Endothelial cell (in vitro differentiated cells): Measurements from ENCODE around the gene ATP1A3. TPM values are rescaled to one million over a fixed set of nuclear protein-coding genes. Genes with fewer than 3 reads are reported as not detected.

ENCODE experiments used
- DNase-seq: peaks from one replicate; pipeline ENCODE4 v3.0.0; 2021; ENCODE audit warnings: low spot score
- H3K27ac Mint-ChIP-seq: one replicate; pipeline ENCODE4 v1.8.0; 2021; ENCODE audit warnings: mixed read lengths, inconsistent platforms; ENCODE audit not compliant: unreplicated experiment
- H3K27me3 Mint-ChIP-seq: one replicate; pipeline ENCODE4 v1.8.0; 2021; ENCODE audit warnings: mild to moderate bottlenecking, moderate library complexity, mixed read lengths, inconsistent platforms; ENCODE audit not compliant: unreplicated experiment
- H3K36me3 Mint-ChIP-seq: one replicate; pipeline ENCODE4 v1.8.0; 2021; ENCODE audit warnings: mild to moderate bottlenecking, low read depth, mixed read lengths, inconsistent platforms; ENCODE audit not compliant: unreplicated experiment
- H3K4me1 Mint-ChIP-seq: one replicate; pipeline ENCODE4 v1.8.0; 2021; ENCODE audit warnings: mild to moderate bottlenecking, mixed read lengths, inconsistent platforms; ENCODE audit not compliant: unreplicated experiment
- H3K4me3 Mint-ChIP-seq: one replicate; pipeline ENCODE4 v1.8.0; 2021; ENCODE audit warnings: mild to moderate bottlenecking, mixed read lengths, inconsistent platforms; ENCODE audit not compliant: unreplicated experiment
- H3K9me3 Mint-ChIP-seq: one replicate; pipeline ENCODE4 v1.8.0; 2021; ENCODE audit warnings: mixed read lengths, inconsistent platforms; ENCODE audit not compliant: unreplicated experiment
- total RNA-seq: library from RNA; stranded (reverse); fragmentation: NEBNext Ultra II Directional; extraction: Animal tissue kit (Norgen Biotek cat#: 25700); gene quantifications from one replicate; pipeline ENCODE4 v1.2.1, GENCODE V29; 2021; ENCODE audit not compliant: unreplicated experiment
- TF ChIP-seq, protein P1 (sequence below): fragments of 200-600 bp; sonication (generic); IDR thresholded peaks from one replicate; pipeline ENCODE4 v1.5.0; 2021; ENCODE audit warnings: antibody characterized with exemption; ENCODE audit not compliant: unreplicated experiment

Gene ATP1A3
- total RNA-seq, 1 donor from 2014 or later: not detected

DNA sequence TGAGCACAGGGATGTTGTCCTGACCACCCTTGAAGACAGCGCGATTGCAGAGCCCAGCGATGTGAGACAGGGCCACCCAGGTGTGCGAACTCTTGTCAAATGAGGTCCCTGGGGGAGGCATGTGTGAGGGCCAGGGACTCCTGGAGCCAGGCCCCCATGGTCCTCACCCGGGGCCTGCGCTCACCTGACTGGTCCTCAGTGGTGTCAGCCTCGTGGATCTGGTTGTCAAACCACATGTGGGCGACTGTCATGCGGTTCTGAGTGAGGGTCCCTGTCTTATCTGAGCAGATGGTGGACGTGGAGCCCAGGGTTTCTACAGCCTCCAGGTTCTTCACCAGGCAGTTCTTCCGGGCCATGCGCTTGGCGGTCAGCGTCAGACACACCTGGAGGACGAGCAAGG lies 12.3 kb downstream of the ATP1A3 start:
- no peaks in the 10 kb centered on the region for H3K27me3 Mint-ChIP-seq
- no peaks in the 10 kb centered on the region for H3K36me3 Mint-ChIP-seq
- no peak overlapping the region for H3K4me3 Mint-ChIP-seq
- DNase-seq: no peak
- no peak overlapping the region for H3K27ac Mint-ChIP-seq
- H3K9me3 Mint-ChIP-seq: no peaks in the 10 kb centered on the region
- H3K4me1 Mint-ChIP-seq: no peaks in the 10 kb centered on the region
- TF ChIP-seq, protein P1, sequence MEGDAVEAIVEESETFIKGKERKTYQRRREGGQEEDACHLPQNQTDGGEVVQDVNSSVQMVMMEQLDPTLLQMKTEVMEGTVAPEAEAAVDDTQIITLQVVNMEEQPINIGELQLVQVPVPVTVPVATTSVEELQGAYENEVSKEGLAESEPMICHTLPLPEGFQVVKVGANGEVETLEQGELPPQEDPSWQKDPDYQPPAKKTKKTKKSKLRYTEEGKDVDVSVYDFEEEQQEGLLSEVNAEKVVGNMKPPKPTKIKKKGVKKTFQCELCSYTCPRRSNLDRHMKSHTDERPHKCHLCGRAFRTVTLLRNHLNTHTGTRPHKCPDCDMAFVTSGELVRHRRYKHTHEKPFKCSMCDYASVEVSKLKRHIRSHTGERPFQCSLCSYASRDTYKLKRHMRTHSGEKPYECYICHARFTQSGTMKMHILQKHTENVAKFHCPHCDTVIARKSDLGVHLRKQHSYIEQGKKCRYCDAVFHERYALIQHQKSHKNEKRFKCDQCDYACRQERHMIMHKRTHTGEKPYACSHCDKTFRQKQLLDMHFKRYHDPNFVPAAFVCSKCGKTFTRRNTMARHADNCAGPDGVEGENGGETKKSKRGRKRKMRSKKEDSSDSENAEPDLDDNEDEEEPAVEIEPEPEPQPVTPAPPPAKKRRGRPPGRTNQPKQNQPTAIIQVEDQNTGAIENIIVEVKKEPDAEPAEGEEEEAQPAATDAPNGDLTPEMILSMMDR: no peak

- Mint-ChIP-seq H3K9me3 (no peaks in the 10 kb centered on the region), H3K4me3 (no peak overlapping the region), H3K27me3 (no peaks in the 10 kb centered on the region), H3K27ac (no peak overlapping the region), H3K36me3 (no peaks in the 10 kb centered on the region), H3K4me1 (no peaks in the 10 kb centered on the region)
- TF ChIP-seq, protein P1: no peak
- DNase-seq: no peak
Observed at GRCh38 chr19:41978470-41978869, 15.6 kb downstream of the ATP1A3 start.

- no peaks in the 10 kb centered on the region for H3K4me1 Mint-ChIP-seq
- no peak overlapping the region for H3K4me3 Mint-ChIP-seq
- TF ChIP-seq, protein P1: no peak
- no peaks in the 10 kb centered on the region for H3K9me3 Mint-ChIP-seq
- DNase-seq: no peak
- no peaks in the 10 kb centered on the region for H3K36me3 Mint-ChIP-seq
- no peak overlapping the region for H3K27ac Mint-ChIP-seq
- H3K27me3 Mint-ChIP-seq: no peaks in the 10 kb centered on the region
Observed at GRCh38 chr19:41977916-41978315, 16.1 kb downstream of the ATP1A3 start.

GRCh38 chr19:41974652-41975051 lies 19.4 kb downstream of the ATP1A3 start:
- no peak for DNase-seq
- no peak overlapping the region for H3K4me3 Mint-ChIP-seq
- no peaks in the 10 kb centered on the region for H3K36me3 Mint-ChIP-seq
- TF ChIP-seq, protein P1: no peak
- H3K27me3 Mint-ChIP-seq: peaks cover 2% of the 10 kb centered on the region
- no peak overlapping the region for H3K27ac Mint-ChIP-seq
- H3K4me1 Mint-ChIP-seq: no peaks in the 10 kb centered on the region
- H3K9me3 Mint-ChIP-seq: no peaks in the 10 kb centered on the region

DNA sequence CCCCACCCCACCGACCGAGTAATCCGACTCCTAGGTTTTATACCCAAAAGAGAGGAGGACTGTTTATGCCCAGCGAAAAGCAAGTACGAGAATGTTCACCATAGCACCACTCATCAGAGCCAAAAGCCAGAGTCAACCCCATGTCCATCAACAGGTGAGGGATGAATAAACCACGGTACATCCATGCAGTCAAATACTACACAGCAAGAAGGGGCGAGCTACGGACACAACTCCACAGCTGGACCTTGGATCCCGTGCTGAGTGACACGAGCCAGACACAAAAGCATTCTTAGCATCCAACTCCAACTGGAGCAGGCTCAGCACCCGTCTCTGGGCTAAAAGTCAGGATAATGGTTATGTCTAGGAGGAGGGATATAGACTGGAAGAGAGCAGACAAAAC lies 22.7 kb downstream of the ATP1A3 start:
- TF ChIP-seq, protein P1: no peak
- Mint-ChIP-seq H3K9me3 (no peaks in the 10 kb centered on the region), H3K27me3 (peaks cover 10% of the 10 kb centered on the region), H3K4me3 (no peak overlapping the region), H3K4me1 (no peaks in the 10 kb centered on the region), H3K27ac (no peak overlapping the region), H3K36me3 (no peaks in the 10 kb centered on the region)
- DNase-seq: no peak
